ENCODE data around the gene HCRT.
"Not testable (repeated sequence)": the region's sequence is repeated elsewhere in the genome, so short reads cannot be mapped to it uniquely, and the experiment has no call there.

Gene HCRT

DNA sequence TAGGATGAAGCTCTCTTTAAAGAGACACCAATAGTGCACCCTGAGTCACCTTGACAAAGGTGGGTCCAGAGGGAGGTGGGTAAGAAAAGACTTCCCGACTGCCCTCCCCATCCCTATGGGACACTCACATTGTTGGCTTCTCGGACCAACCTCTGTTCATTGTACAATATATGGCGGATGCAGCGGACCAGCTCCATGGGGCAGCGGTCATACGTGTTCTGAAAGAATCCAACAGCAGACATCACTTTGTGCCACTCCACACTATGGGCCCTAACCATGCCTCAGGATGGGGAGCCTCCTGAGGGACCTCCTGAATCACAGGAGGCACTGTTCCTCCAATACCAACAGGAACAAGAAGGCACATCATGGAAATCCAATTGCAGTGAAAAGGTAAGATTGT, 39.4 kb upstream of the HCRT start:
- peaks cover 30% of the 10 kb centered on the region for H3K36me3 ChIP-seq (ENCODE audit: control insufficient read depth, low read length)
- H4K20me1 ChIP-seq (ENCODE audit: control insufficient read depth, insufficient read depth, low read depth, low read length), result no peaks in the 10 kb centered on the region
- TF ChIP-seq, protein P1, sequence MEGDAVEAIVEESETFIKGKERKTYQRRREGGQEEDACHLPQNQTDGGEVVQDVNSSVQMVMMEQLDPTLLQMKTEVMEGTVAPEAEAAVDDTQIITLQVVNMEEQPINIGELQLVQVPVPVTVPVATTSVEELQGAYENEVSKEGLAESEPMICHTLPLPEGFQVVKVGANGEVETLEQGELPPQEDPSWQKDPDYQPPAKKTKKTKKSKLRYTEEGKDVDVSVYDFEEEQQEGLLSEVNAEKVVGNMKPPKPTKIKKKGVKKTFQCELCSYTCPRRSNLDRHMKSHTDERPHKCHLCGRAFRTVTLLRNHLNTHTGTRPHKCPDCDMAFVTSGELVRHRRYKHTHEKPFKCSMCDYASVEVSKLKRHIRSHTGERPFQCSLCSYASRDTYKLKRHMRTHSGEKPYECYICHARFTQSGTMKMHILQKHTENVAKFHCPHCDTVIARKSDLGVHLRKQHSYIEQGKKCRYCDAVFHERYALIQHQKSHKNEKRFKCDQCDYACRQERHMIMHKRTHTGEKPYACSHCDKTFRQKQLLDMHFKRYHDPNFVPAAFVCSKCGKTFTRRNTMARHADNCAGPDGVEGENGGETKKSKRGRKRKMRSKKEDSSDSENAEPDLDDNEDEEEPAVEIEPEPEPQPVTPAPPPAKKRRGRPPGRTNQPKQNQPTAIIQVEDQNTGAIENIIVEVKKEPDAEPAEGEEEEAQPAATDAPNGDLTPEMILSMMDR (IDR thresholded peaks at IDR 0.05; ENCODE audit: low read depth, low read length, poor library complexity, severe bottlenecking), result no peak
- no peak for TF ChIP-seq EZH2phosphoT487 (IDR thresholded peaks at IDR 0.05; ENCODE audit: borderline replicate concordance, low read length)

DNA sequence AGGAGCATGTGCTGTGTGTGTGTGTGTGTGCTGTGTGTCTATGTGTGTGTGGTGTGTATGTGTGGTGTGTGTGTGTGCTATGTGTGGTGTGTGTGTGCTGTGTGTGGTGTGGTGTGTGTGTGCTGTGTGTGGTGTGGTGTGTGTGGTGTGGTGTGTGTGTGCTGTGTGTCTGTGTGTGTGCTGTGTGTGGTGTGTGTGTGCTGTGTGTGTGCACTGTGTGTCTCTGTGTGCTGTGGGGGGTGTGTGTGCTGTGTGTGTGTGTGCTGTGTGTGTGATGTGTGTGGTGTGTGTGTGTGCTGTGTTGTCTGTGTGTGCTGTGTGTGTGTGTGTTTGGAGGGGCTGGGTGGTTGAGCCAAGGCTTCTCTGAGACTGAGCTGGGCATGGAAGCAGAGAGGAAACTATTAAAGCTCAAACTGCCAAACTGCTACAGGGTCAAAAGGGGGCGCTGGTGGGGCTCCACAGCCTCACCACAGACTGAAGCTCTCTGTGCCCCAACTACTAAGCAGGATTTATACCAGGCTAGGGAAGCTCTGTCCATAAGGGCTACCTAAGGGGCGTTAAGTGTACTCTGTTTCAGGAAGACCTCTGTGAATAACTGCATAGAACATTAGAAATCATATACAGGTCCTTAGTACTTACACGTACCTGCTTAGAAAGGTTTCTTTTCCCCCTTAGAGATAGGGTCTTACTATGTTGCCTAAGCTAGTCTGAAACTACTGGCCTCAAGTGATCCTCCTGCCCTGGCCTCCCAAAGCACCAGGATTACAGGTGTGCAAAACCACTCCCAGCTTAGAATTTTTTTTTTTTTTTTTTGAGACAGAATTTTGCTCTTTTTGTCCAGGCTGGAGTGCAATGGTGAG, 36.9 kb upstream of the HCRT start:
- Histone ChIP-seq H3K36me3 (ENCODE audit: control insufficient read depth, low read length) (peaks cover 35% of the 10 kb centered on the region), H3K4me3 (ENCODE audit: low read length) (no peak overlapping the region), H4K20me1 (ENCODE audit: control insufficient read depth, insufficient read depth, low read depth, low read length) (no peaks in the 10 kb centered on the region), H3K4me2 (ENCODE audit: low read length) (no peak overlapping the region), H3K9me3 (ENCODE audit: control insufficient read depth, insufficient read depth, low read length) (no peaks in the 10 kb centered on the region), H3K27ac (ENCODE audit: low read depth, low read length) (no peak overlapping the region), H3K4me1 (ENCODE audit: control insufficient read depth, low read length) (peaks cover 6% of the 10 kb centered on the region), H3K79me2 (ENCODE audit: control insufficient read depth, low read length) (no peaks in the 10 kb centered on the region), H3K9me2 (replicated peaks; ENCODE audit: control insufficient read depth, low read length) (no peaks in the 10 kb centered on the region), H3K27me3 (ENCODE audit: control insufficient read depth, low read length) (no peaks in the 10 kb centered on the region), H3F3A (ENCODE audit: control insufficient read depth, insufficient read depth) (no peaks in the 10 kb centered on the region)
- TF ChIP-seq, protein P1 (IDR thresholded peaks at IDR 0.05; ENCODE audit: low read depth, low read length, poor library complexity, severe bottlenecking), result peak; percentile 86
- no peak for TF ChIP-seq EZH2phosphoT487 (IDR thresholded peaks at IDR 0.05; ENCODE audit: borderline replicate concordance, low read length)

More for the DNA sequence above, 39.4 kb upstream of the HCRT start:
- Histone ChIP-seq H3K79me2 (ENCODE audit: control insufficient read depth, low read length) (no peaks in the 10 kb centered on the region), H3K4me1 (ENCODE audit: control insufficient read depth, low read length) (peaks cover 6% of the 10 kb centered on the region), H3F3A (ENCODE audit: control insufficient read depth, insufficient read depth) (no peaks in the 10 kb centered on the region), H3K27ac (ENCODE audit: low read depth, low read length) (no peak overlapping the region), H3K4me3 (ENCODE audit: low read length) (no peak overlapping the region), H3K9me3 (ENCODE audit: control insufficient read depth, insufficient read depth, low read length) (no peaks in the 10 kb centered on the region), H3K9me2 (replicated peaks; ENCODE audit: control insufficient read depth, low read length) (no peaks in the 10 kb centered on the region), H3K4me2 (ENCODE audit: low read length) (no peak overlapping the region), H3K27me3 (ENCODE audit: control insufficient read depth, low read length) (no peaks in the 10 kb centered on the region)

DNA sequence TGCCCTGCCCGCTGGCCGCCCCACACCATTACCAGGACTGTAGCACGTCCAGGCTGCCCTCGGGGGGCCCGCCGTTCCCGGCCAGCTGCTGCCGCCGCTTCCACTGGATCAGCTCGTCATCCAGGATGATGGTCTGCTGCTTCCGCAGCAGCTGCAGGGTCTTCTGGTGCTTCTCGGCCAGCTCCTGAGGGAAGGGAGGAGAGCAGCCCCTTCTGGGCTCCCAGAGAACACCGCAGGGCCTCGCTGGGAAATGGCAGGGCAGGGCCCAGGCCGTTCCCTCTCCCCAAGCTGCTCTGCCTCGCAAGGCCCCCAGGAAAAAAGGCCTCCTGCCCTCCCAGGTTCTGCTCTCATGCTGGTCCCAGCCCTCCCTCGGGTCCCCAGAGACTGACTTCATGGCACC, 34.0 kb upstream of the HCRT start:
- not testable (repeated sequence) for H3K9me2 ChIP-seq (replicated peaks; ENCODE audit: control insufficient read depth, low read length); H3K4me1 ChIP-seq (ENCODE audit: control insufficient read depth, low read length); H3K9me3 ChIP-seq (ENCODE audit: control insufficient read depth, insufficient read depth, low read length); H3K4me2 ChIP-seq (ENCODE audit: low read length); H4K20me1 ChIP-seq (ENCODE audit: control insufficient read depth, insufficient read depth, low read depth, low read length); H3K27ac ChIP-seq (ENCODE audit: low read depth, low read length); H3F3A ChIP-seq (ENCODE audit: control insufficient read depth, insufficient read depth); H3K4me3 ChIP-seq (ENCODE audit: low read length); H3K79me2 ChIP-seq (ENCODE audit: control insufficient read depth, low read length); H3K27me3 ChIP-seq (ENCODE audit: control insufficient read depth, low read length)
- H3K36me3 ChIP-seq (ENCODE audit: control insufficient read depth, low read length), result peaks cover 50% of the 10 kb centered on the region

DNA sequence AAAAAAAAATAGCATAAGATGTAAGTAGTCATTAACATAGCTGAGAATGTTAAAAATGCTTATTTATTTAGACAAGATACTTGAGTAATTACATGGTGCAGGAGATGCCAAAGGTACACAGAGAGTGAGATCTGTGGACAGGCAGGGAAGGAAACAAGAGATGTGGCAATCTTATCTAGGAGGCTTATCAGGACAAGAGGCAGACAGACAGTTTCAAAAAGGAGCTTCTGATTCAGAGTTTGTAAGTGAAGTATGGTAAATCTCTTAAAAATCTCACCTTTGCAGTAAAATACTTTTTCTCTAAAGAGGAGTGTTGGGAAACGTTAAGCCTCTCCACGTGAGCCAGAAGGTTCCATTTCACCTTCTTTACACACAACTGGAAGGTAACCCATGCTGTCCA, 28.9 kb upstream of the HCRT start:
- Histone ChIP-seq H3K4me3 (ENCODE audit: low read length) (no peak overlapping the region), H3K4me1 (ENCODE audit: control insufficient read depth, low read length) (no peaks in the 10 kb centered on the region), H3K27ac (ENCODE audit: low read depth, low read length) (no peak overlapping the region), H4K20me1 (ENCODE audit: control insufficient read depth, insufficient read depth, low read depth, low read length) (no peaks in the 10 kb centered on the region), H3K79me2 (ENCODE audit: control insufficient read depth, low read length) (no peaks in the 10 kb centered on the region), H3K27me3 (ENCODE audit: control insufficient read depth, low read length) (no peaks in the 10 kb centered on the region), H3K9me3 (ENCODE audit: control insufficient read depth, insufficient read depth, low read length) (no peaks in the 10 kb centered on the region), H3K9me2 (replicated peaks; ENCODE audit: control insufficient read depth, low read length) (no peaks in the 10 kb centered on the region), H3K36me3 (ENCODE audit: control insufficient read depth, low read length) (peaks cover 61% of the 10 kb centered on the region), H3K4me2 (ENCODE audit: low read length) (no peak overlapping the region), H3F3A (ENCODE audit: control insufficient read depth, insufficient read depth) (peaks cover 3% of the 10 kb centered on the region; the same call in 1 of the 2 replicates)
- TF ChIP-seq, protein P1 (IDR thresholded peaks at IDR 0.05; ENCODE audit: low read depth, low read length, poor library complexity, severe bottlenecking), result no peak
- no peak for TF ChIP-seq EZH2phosphoT487 (IDR thresholded peaks at IDR 0.05; ENCODE audit: borderline replicate concordance, low read length)

All from DOHH2 (cell line).